Choroid plexus epithelial cell (primary cell): Measurements from ENCODE around the gene BRMS1.
"Not testable (repeated sequence)": the region's sequence is repeated elsewhere in the genome, so short reads cannot be mapped to it uniquely, and the experiment has no call there.

Experiments
- DNase-seq: peaks from one replicate; pipeline ENCODE4 v3.0.0-alpha.2; 2010; ENCODE audit warnings: low read depth
- H3K4me3 ChIP-seq: 2 replicates; pipeline ENCODE4 v1.5.1; 2011; ENCODE audit warnings: low read depth, mild to moderate bottlenecking, control low read depth, low read length, moderate library complexity
- TF ChIP-seq, protein P1 (sequence below): conservative IDR thresholded peaks from 2 replicates; pipeline ENCODE4 v1.5.1; 2011; ENCODE audit warnings: low read depth, mild to moderate bottlenecking, control low read depth, inconsistent platforms, low read length, moderate library complexity

The BRMS1 gene, protein sequence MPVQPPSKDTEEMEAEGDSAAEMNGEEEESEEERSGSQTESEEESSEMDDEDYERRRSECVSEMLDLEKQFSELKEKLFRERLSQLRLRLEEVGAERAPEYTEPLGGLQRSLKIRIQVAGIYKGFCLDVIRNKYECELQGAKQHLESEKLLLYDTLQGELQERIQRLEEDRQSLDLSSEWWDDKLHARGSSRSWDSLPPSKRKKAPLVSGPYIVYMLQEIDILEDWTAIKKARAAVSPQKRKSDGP

DNA sequence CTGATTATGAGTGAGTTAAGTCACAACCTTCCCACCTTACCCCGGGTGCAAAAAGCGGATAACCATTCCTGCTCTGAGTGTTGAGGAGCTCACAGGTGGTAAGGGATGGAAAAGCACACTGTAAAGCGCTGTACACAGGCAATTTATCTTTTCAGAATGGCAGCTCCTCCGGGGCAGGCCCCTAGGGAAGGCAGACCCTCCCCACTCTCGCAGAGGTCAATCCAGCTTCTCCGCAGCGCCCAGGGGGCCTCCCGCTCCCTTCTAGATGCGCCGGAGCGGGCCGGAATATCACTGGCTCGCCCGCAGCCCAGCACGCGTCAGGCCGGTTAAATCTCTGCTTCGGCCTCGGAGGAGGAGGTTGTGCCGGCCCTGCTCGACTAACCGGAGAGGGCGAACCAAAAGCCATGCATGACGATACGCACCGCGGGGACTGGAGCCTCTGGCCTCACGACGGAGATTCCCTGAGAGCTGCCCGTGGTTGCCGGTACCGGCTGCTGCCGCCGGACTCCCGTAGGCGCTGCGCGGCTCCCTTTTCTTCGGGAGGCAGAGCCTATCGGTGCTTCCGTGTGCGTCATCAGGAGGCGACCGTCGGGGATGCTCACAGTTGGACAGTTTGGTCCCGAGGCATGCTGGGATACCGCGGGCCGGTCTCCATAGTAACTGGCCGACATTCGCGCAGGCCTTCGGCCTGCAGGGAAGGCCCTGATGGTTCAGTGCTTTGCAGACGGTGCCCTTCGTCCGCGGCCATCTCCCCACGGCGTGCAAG, at the start of gene BRMS1:
BRMS1 (minus strand) TSS at position 555 of the 766 bp plus-strand sequence. CDS start 2,870 bp downstream, outside the sequence.
- TF ChIP-seq, protein P1, sequence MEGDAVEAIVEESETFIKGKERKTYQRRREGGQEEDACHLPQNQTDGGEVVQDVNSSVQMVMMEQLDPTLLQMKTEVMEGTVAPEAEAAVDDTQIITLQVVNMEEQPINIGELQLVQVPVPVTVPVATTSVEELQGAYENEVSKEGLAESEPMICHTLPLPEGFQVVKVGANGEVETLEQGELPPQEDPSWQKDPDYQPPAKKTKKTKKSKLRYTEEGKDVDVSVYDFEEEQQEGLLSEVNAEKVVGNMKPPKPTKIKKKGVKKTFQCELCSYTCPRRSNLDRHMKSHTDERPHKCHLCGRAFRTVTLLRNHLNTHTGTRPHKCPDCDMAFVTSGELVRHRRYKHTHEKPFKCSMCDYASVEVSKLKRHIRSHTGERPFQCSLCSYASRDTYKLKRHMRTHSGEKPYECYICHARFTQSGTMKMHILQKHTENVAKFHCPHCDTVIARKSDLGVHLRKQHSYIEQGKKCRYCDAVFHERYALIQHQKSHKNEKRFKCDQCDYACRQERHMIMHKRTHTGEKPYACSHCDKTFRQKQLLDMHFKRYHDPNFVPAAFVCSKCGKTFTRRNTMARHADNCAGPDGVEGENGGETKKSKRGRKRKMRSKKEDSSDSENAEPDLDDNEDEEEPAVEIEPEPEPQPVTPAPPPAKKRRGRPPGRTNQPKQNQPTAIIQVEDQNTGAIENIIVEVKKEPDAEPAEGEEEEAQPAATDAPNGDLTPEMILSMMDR, result peak; percentile 24
- DNase-seq, result peak; percentile 98

DNA sequence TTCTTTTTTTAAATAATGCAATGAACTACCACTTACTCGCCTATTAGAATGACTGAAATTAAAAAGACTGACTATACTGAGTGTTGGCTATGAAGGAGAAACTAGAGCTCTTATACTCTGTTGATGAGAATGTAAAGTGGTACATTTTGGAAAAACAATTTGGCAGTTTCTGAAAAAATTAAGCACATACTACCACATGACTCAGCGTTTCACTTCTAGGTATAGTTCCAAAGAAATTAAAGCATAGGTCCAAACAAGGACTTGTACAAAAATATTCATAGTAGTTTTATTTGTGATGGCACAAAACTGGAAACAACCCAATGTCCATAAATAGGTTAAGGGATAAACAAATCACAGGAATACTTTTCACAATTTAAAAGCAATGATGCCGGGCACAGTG, 49.0 kb upstream of the BRMS1 start:
- TF ChIP-seq, protein P1, result no peak
- no peak for DNase-seq
- no peak overlapping the region for H3K4me3 ChIP-seq

More for the DNA sequence above, at the start of gene BRMS1:
- H3K4me3 ChIP-seq, result peak within 1 kb of the TSS; percentile 98

DNA sequence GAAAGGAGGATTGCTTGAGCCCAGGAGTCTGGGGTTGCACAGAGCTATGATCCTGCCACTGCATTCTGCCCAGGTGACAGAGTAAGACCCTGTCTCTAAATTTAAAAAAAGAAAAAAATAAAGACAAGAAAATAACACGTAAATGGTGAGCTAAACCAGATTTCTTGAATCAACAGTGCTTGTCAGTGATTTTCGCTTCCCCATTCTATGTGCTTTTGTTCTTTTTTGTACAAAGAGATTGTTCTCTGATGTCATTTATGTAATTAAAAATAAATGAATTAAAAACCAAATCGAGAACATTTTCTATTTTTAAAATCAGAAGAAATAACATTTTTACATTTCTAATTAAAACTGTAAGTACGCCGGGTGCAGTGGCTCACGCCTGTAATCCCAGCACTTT, 46.4 kb upstream of the BRMS1 start:
- TF ChIP-seq, protein P1, result no peak
- no peak for DNase-seq
- no peak overlapping the region for H3K4me3 ChIP-seq

DNA sequence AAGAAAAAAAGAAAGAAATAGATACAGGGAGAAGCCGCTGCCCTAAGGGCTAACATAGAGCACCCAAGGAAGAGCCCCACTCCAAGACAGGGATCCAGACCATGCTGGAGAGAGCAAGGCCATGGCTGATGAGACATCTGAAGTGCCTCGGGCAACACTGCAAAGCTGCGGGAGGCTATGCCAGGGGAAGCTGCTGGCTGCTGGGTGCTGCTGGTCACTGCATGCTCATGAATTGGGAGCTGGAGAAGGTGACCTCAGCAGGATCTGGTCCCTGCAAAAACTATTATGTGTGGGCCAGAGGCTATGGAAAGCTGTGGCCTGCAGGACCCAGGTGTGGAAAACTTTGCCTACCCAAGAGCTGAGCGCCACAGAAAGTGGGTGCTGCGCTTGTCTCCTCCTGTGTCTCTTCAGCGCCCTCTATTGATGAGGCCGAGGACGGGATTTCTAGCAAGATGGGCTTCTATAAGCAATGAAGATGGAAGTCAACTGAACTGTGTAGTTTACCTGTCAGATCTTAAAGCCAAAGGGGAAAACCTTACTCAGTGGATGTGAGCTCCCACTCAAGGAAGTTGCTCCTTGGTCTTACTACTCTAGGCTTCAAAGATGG, 44.0 kb upstream of the BRMS1 start:
- TF ChIP-seq, protein P1, result peak; percentile 93
- peak; percentile 90 for DNase-seq
- no peak overlapping the region for H3K4me3 ChIP-seq

DNA sequence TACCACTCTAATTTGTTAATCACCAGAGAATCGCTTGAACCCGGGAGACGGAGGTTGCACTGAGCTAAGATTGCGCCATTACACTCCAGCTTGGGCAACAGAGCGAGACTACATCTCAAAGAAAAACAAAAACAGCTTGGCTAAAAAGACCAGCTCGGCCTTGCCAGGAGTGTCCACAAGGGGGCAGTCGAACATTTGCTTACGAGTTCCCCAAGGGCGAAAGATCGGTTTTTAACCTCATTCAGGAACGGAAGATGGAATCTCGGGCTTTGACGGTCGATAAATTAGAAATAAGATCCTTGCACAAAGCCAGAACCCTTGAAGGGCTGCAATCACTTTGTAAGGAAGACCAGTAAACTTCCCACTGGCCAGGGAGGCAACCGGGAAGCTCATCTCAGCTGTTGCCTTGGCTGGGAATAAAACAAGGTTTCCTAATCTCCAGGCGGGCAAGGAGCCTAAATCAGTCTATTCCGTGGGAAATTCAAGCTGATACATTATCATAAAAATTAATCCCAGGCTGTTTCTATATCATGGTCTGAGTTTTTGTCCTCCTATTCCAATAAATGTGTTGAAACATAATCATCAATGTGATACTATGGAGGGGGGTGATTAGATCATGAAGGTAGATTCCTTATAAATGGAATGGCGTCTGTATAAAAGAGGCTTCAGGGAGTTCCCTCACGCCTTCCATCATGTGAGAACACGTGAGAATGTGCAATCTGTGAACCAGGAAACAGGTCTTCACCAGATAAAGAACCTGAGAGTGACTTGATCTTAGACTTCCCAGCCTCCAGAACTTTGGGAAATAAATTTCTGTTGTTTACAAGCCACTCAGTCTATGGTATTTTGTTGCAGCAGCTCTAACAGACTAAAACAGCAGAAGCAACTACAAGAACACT, 41.5 kb upstream of the BRMS1 start:
- DNase-seq, result peak; percentile 93
- TF ChIP-seq, protein P1, result peak; percentile 96
- peak overlapping the region; percentile 39 for H3K4me3 ChIP-seq

GRCh38 chr11:66384316-66384715, 39.4 kb upstream of the BRMS1 start:
- not testable (repeated sequence) for H3K4me3 ChIP-seq, DNase-seq

DNA sequence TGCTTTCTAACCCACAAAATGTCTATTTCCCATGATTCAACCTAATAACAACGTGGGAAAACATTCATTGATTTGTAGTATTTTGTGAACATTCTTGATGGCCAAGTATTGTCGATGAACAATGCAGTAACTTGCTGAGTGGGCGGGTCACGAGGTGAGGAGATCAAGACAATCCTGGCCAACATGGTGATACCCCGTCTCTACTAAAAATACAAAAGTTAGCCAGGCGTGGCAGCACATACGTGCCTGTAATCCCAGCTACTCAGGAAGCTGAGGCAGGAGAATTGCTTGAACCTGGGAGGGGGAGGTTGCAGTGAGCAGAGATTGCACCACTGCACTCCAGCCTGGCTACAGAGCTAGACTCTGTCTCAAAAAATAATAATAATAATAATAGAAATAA, 35.4 kb upstream of the BRMS1 start:
- not testable (repeated sequence) for DNase-seq, H3K4me3 ChIP-seq

DNA sequence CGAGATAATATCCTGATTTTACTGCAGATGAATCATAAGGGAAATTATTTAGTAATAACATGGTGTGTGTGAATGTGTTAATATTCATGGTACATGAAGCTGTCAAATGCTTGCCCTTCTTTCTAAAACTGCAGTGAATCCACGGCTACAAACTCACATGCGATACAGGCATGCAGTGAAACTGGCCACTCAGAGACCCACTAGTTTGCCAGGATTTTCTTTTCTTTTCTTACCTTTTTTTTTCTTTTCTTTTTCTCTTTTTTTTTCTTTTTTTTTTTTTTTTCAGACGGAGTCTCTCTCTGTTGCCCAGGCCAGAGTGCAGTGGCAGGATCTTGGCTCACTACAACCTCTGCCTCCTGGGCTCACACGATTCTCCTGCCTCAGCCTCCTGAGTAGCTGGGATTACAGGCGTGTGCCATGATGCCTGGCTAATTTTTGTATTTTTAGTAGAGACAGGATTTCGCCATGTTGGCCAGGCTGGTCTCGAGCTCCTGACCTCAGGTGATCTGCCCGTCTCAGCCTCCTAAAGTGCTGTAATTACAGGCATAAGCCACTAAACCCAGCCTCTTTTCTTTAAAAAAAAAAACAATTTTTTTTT, 28.9 kb upstream of the BRMS1 start:
- not testable (repeated sequence) for H3K4me3 ChIP-seq, DNase-seq
